ENCODE results near the gene HGS.
A peak's percentile ranks its signal among the peaks of the same experiment; 100 is the strongest.

The HGS gene

DNA sequence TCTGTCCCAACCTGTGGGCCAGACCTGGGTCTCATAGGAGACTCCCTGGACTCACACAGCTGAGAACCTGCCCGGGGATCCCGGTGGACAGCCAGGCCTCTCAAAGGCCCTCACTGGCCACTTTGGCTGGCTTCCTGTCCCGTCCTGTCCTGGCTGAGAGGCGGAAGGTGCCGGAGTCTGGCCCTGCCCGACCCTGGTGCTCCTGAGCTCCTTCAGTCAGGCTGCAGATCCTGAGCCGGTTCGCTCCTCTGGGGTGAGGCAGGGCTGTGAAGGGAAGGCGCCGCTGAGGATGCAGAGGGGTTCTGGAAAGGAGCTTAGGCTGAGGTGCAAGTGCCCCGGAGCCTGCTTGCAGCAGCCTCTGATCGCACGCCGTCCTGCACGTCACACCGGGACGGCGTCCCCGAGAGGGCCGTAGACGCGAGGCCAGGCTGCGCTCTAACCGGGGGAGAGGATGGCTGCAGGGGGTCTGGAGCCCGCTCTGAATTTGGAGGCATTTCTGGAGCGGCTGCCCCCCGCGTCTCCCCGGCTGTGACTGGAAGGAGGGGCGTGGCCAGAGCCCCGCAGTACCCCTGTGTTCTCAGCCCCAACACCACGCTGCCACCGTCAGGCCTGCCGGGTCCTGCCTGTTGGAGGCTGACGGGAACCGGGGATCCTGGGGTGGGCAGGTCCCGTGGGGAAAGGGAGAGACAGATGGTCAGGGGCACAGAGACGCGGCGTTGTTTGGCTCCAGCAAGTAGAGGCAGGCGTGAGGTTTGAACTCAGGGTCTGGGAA, 4.1 kb downstream of the HGS start:
- no peak for DNase-seq

GRCh38 chr17:81688616-81689015, 4.8 kb downstream of the HGS start:
- no peak for DNase-seq

- DNase-seq, result no peak
Observed at GRCh38 chr17:81690066-81690465, 6.3 kb downstream of the HGS start.

DNA sequence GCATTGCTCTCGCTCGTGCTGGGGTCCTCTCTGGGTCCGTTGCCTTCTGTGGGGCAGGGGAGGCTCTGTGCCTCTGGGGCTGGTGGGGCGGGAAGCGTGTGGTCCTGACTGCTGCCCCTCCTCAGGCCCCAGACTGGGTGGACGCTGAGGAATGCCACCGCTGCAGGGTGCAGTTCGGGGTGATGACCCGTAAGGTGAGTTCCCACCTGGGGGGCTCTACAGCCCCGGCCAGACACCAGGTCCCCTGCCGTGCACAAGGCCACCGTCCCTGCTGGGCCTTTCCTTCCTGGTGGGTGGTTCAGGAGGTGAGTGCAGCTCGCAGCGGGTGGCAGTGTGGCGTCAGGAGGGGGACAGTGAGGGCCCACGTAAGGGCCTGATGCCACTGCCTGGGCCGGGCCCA, 6.7 kb downstream of the HGS start:
- DNase-seq, result no peak

- DNase-seq, result no peak
Observed at GRCh38 chr17:81691196-81691595, 7.4 kb downstream of the HGS start.

DNA sequence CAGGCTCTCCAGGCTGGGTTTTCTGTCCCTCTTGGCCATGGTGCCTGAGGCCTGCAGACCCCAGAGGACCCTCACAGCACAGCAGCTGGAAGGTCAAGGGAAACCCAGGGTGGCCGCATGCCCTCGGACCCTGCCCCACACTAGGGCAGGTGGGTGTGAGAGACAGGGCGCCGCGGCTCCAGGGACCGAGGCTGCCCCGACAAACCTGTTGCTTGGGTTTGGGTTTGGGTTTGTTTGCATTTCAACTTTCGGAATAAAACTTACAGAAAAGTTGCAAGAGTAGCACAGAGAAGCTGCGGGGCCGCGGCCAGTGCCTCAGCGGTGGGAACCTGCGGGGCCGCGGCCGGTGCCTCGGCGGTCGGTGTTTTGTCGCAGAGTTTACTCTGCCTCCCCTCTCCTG, 7.8 kb downstream of the HGS start:
- no peak for DNase-seq

- no peak for DNase-seq
Observed at GRCh38 chr17:81693509-81694210, 9.8 kb downstream of the HGS start.

GRCh38 chr17:81694810-81695209, 11.0 kb downstream of the HGS start:
- DNase-seq, result no peak

GRCh38 chr17:81695211-81695610, 11.4 kb downstream of the HGS start:
- DNase-seq, result no peak

DNA sequence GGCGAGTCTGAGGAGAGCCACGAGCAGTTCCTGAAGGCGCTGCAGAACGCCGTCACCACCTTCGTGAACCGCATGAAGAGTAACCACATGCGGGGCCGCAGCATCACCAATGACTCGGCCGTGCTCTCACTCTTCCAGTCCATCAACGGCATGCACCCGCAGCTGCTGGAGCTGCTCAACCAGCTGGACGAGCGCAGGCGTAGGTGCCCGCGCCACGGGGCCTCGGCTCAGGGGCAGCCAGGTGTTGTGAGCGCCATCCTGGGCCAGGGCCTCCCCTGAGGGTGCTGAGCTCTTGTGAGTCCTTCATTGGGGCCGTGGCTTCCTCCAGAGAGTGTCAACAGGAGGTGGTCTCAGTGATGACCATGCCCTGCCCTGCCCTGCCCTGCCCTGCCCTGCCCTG, 12.0 kb downstream of the HGS start:
- no peak for DNase-seq

- DNase-seq, result no peak
Observed at GRCh38 chr17:81696218-81696941, 12.6 kb downstream of the HGS start.

GRCh38 chr17:81697261-81698044, 13.6 kb downstream of the HGS start:
- no peak for DNase-seq

- no peak for DNase-seq
Observed at GRCh38 chr17:81700353-81701287, 16.8 kb downstream of the HGS start.

DNA sequence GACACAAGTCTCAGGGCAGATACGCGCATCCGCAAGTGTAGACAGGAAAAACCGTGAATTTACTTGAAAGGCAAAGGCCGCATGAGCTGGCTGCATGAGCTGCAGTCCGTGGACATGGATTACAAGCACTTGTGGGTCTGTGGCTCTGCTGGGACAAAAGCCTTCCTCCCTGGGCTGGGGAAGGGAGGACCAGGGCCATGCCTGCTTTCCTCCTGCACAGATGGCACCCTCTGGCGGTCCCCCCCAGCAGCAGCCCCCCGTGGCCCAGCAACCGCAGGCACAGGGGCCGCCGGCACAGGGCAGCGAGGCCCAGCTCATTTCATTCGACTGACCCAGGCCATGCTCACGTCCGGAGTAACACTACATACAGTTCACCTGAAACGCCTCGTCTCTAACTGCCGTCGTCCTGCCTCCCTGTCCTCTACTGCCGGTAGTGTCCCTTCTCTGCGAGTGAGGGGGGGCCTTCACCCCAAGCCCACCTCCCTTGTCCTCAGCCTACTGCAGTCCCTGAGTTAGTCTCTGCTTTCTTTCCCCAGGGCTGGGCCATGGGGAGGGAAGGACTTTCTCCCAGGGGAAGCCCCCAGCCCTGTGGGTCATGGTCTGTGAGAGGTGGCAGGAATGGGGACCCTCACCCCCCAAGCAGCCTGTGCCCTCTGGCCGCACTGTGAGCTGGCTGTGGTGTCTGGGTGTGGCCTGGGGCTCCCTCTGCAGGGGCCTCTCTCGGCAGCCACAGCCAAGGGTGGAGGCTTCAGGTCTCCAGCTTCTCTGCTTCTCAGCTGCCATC, 17.7 kb downstream of the HGS start:
- DNase-seq, result peak; percentile 7

- peak; percentile 85 for DNase-seq
Observed at GRCh38 chr17:81702934-81703746, 19.3 kb downstream of the HGS start, which contains the start of gene MRPL12. MRPL12 (plus strand) TSS chr17:81703367; CDS start chr17:81703502, 135 bp downstream.

DNA sequence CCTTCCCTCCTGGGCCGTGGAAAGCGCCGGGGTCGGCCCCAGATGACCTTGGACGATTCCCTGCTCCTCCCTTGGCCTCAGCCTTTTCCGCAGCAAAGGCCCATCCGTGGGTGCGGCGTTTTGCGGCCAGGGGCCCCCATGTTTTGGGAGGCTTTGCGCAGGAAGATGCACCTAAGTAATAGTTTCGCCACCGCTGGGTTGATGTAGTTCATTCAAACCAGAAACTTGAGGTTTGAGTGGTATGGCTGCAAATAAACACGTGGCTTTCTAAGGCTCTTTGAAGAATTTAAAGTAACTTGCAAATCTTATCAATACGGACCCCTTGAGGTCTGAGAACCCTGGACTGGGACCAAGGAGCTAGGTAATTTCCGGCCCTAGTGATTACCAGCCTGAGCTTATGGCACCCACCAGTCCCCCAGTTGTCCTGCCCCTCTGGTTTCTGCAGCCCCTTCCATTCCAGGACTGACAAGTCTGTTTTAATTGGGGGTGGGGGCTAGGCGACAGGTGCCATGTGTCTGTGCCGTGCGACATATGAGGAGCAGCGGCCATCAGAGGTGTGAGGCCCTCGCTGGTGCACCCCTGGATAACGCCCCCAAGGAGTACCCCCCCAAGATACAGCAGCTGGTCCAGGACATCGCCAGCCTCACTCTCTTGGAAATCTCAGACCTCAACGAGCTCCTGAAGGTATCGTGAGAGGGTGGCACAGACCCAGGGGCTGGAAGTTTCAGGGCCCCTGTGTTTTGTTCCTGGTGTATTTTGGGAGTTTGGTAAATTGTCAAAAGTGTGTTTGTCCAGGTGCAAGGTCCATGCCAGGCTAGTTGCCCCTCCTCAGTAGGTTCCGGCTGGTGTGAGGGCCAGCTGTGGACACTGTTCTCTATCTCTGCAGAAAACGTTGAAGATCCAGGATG, 20.2 kb downstream of the HGS start:
- DNase-seq, result peak; percentile 13

GRCh38 chr17:81705518-81706231, 21.9 kb downstream of the HGS start:
- no peak for DNase-seq

DNA sequence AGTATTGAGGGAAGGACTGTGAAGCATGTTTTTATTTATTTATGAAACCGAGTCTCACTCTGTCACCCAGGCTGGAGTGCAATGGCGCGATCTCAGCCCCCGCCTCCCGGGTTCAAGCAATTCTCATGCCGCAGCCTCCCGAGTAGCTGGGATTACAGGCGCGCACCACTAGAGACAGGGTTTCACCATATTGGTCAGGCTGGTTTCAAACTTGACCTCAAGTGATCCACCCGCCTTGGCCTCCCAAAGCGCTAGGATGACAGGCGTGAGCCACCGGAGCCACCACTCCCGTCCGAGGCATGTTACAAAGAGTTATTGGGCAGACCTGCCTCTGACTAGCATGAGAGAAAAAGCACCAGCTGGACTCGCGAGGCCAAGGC, 22.4 kb downstream of the HGS start:
- DNase-seq, result no peak
